ENCODE measurements around the gene NEDD4L.

Gene NEDD4L

GRCh38 chr18:58201733-58202730, 158.0 kb downstream of the NEDD4L start:
- no peak for DNase-seq
- Mint-ChIP-seq H3K4me1 (peaks cover 37% of the 10 kb centered on the region), H3K27ac (peak overlapping the region; percentile 7), H3K36me3 (ENCODE audit: low read depth) (no peaks in the 10 kb centered on the region), H3K4me3 (no peak overlapping the region), H3K9me3 (no peaks in the 10 kb centered on the region), H3K27me3 (ENCODE audit: low read depth, poor library complexity) (peaks cover 3% of the 10 kb centered on the region)
- TF ChIP-seq CTCF (IDR thresholded peaks at IDR 0.05): no peak

DNA sequence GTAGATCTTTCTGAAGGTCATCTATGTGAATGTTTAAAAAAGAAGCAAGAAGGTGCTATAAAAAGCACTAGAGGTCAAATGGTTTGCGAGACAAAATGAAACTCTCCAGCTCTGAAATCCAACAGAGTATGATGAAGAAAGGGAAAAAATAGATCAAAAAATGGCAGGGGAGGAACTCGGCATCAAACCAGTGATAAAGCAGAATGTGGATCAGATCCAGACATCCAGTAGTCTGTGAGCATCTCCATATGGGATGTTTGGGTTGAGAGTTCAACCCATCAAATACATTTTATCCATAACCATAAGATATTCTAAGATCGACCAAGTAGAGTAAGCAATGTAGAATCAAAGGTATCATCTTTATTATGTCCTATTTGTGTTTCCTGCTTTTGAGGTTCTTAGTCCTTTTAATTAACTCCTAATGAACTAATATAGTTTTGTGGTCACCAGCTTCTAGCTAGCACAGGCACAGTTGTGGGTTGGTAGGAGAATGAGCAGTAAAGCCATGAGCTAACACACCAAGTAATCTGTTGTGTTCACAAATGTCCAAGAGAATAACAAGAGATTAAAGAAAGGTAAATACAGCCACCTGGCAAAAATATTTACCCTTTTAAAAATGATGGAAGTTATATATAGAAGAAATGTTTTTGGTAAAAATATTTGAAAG, 160.9 kb downstream of the NEDD4L start:
- DNase-seq: no peak
- no peak for TF ChIP-seq CTCF (IDR thresholded peaks at IDR 0.05)
- H3K27ac Mint-ChIP-seq: no peak overlapping the region
- H3K9me3 Mint-ChIP-seq: peaks cover 4% of the 10 kb centered on the region
- H3K4me1 Mint-ChIP-seq: peaks cover 56% of the 10 kb centered on the region
- H3K36me3 Mint-ChIP-seq (ENCODE audit: low read depth): no peaks in the 10 kb centered on the region
- H3K4me3 Mint-ChIP-seq: peak overlapping the region; percentile 6
- H3K27me3 Mint-ChIP-seq (ENCODE audit: low read depth, poor library complexity): no peaks in the 10 kb centered on the region

DNA sequence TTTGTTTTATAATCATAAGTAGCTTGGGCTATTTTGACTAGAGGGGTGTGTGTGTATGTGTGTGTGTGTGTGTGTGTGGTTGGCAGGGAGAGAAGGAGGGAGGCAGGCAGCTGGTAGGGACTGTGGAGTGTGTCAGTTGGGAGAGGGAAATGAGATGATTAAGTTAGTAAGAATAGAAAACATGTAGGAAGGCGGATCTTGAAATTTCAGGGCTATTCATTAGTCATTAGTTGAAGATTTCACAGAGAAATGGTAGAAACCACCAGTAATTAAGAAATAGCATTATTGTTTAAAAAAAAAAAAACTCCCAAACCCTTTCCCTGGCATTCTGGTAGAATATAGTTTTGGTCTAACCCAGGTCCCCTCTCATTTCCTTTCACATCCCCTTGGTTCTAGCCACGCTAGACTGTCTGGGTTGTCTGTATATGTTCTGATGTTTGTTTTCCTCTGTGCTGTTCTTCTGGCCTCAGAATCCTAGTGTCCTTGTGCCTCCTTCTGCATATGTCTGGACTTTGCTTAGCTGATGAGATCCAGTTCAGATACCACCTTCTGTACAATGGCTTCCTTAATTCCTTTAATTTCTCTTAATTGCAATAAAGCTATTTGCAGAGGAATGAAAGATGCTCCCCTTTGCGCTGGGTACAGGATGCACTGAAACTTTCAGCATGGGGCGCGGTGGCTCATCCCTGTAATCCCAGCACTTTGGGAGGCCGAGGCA, 161.6 kb downstream of the NEDD4L start:
- peaks cover 60% of the 10 kb centered on the region for H3K4me1 Mint-ChIP-seq
- H3K36me3 Mint-ChIP-seq (ENCODE audit: low read depth): no peaks in the 10 kb centered on the region
- H3K4me3 Mint-ChIP-seq: peak overlapping the region; percentile 6
- DNase-seq: no peak
- H3K9me3 Mint-ChIP-seq: peaks cover 4% of the 10 kb centered on the region
- TF ChIP-seq CTCF (IDR thresholded peaks at IDR 0.05): no peak
- H3K27me3 Mint-ChIP-seq (ENCODE audit: low read depth, poor library complexity): no peaks in the 10 kb centered on the region
- H3K27ac Mint-ChIP-seq: no peak overlapping the region

DNA sequence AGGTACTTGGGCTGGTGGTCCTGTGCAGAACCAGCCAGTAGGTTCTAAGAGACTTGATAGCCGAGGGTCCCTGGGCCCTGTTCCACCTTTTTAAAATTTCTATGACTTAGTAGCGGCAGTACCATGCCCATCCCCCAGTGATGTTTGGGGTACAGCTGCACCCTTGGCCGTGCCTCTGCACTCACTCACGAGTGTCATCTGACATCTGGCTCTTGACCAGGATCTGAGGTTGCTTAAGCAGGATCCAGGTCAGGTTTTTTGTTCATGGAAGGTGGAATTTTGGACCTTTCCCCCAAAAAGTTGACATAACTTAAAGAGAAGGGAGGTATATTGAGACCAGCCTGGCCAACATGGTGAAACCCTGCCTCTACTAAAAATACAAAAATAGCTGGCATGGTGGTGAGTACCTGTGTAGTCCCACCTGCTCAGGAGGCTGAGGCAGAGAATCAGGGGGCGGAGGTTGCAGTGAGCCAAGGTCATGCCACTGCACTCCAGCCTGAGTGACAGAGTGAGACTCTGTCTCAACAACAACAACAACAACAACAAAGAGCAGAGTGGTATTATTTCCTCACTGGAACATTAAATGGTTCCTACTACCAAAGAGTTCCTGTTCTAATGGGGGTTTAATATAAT, 163.6 kb downstream of the NEDD4L start:
- Mint-ChIP-seq H3K27ac (no peak overlapping the region), H3K36me3 (ENCODE audit: low read depth) (no peaks in the 10 kb centered on the region), H3K9me3 (peaks cover 4% of the 10 kb centered on the region), H3K4me1 (peaks cover 49% of the 10 kb centered on the region), H3K27me3 (ENCODE audit: low read depth, poor library complexity) (no peaks in the 10 kb centered on the region), H3K4me3 (no peak overlapping the region)
- TF ChIP-seq CTCF (IDR thresholded peaks at IDR 0.05): no peak
- DNase-seq: no peak

GRCh38 chr18:58208207-58208932, 164.3 kb downstream of the NEDD4L start:
- peaks cover 4% of the 10 kb centered on the region for H3K9me3 Mint-ChIP-seq
- peaks cover 50% of the 10 kb centered on the region for H3K4me1 Mint-ChIP-seq
- TF ChIP-seq CTCF (IDR thresholded peaks at IDR 0.05): no peak
- H3K27me3 Mint-ChIP-seq (ENCODE audit: low read depth, poor library complexity): no peaks in the 10 kb centered on the region
- H3K36me3 Mint-ChIP-seq (ENCODE audit: low read depth): no peaks in the 10 kb centered on the region
- no peak overlapping the region for H3K4me3 Mint-ChIP-seq
- no peak for DNase-seq
- peak overlapping the region; percentile 85 for H3K27ac Mint-ChIP-seq

Data from nephron progenitor cell (in vitro differentiated cells).